Activated CD4-positive, alpha-beta T cell treated with anti-CD3 and anti-CD28 coated beads, Interleukin-2, amount 50 U/mL, for 16 hours (primary cell): Measurements from ENCODE around the gene UGT1A6.
"Not testable (repeated sequence)": the region's sequence is repeated elsewhere in the genome, so short reads cannot be mapped to it uniquely, and the experiment has no call there.

Source experiments
- DNase-seq: peaks from one replicate; pipeline ENCODE4 v3.0.0-alpha.2; 2020

Gene UGT1A6

DNA sequence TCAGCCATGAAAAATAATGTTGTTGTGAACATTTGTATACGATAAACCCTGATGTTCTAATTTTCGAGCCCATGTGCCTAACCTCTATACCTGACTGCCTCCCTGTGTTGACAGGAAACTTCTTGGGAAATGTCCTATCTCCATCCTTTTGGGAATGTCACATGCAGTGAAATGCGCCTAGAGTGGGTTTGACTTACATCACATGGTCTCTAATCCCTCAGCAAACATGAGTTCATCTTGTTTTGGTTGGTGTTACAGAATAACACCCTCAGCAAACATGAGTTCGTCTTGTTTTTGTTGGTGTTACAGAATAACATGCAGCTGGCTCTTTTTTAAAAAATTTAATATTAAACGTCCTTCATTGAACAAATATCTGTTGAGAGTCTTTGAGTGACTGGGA is 4.3 kb upstream of the UGT1A6 start:
- no peak for DNase-seq

- no peak for DNase-seq
Measured at GRCh38 chr2:233689031-233689430, 3.7 kb upstream of the UGT1A6 start.

- no peak for DNase-seq
Measured at GRCh38 chr2:233689501-233689900, 3.2 kb upstream of the UGT1A6 start.

DNA sequence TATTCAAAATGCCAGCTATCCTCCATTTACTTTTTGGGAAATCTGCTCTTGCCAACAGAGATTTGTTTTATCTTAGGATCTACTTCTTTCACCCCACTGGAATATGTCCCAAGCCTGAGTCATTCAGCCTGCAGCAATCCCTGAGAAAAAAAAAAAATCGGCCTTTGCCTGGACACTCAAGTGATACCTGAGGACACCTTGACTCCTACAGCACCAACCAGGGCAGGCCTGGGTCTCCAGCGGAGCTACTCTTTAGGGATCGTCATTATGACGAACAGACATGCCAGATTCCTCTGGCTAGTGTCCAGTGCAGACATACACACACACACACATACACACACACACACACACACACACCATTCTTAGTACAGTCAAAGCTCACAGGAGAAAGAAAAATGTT is 2.2 kb upstream of the UGT1A6 start:
- DNase-seq, result no peak

DNA sequence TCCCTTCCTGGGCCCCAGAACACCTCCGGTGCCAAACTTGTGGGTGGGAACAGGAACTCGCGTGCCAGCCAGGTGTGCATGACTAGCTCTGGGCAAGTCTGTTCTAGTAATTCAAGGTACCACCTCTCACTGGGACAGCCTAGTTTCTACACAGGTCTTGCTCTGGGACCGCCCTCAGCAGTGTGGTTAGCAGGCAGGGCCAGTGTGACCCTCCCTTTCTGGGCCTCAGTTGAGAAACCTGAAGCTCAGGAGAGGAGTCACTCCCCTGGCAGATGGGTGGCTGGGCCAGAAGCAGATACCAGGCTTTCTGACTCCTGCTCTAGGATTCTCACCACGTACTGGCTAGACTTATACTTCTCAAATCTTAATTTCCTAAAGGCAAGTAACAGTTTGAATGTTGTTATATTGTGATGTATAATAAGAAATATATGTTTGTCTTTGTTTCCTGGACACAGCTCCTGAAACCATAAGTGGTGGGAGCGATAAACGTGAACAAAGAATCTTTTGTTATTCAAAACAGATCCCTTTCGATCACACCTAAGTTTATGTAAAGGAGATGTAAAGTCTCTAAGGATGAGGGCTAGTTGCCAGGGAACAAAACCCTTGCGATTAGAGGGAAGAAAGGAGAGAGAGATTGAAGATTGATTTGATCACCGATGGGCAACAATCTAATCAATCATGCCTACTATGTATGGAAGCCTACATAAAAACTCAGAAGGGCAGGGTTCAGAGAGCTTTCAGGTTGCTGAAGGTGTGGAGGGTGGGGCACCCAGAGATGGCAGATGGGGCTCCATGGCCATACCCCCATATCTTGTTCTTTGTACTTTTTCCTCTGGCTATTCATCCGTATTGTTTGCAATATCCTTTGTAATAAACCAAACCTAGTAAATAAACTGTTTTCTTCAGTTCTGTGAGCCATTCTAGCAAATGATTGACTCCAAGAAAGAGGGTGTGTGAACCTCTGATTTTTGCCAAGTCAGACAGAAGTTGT is 952 bp upstream of the UGT1A6 start:
- DNase-seq, result no peak

DNA sequence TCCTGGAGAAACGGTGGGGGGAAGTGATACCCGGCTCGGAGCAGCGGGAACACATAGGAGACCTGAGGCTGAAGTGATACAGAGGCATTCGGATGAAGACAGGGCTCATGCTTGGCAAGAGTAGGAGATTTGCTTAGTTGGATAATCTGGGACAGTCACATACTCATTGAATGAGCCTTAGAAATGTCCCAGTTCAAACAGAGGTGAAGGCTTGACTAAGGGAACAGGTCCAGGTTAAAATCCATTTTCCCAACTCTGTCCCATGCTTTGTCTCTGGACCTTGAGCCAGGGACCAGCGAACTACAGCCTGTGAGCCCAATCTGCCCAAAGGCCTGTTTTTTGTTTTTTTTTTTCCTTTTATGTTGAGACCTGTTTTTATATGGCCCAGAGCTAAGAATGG is 1.3 kb downstream of the UGT1A6 start:
- DNase-seq, result no peak

GRCh38 chr2:233698740-233699139 is 6.0 kb downstream of the UGT1A6 start:
- no peak for DNase-seq

DNA sequence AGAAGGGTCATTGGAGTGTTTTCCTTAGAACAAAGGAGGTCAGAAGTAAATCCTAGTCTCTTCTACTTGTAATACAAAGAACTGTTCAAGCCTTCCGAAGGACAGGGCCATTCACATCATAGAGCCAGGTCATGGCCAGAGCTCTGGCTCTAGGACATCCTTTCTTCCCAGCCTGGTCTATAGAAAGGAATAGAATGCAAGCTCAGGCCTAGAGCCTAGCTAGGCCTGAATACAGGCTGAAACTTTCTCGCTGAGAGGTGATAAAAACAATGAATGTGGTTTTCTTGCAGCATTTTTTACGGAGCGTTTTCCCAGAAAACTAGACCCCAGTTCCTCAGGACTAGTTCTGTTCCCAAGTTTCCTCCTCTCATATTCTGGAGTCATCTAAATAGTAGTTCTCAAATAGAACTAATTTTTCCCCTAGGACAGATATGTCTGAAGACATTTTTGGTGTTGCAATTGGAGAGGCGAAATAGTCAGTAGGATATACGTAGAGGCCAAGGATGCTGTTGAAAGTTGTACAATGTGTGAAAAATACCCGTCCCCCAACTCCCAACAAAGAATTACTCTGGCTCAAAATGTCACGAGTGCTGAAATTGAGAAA is 6.8 kb downstream of the UGT1A6 start:
- no peak for DNase-seq

DNA sequence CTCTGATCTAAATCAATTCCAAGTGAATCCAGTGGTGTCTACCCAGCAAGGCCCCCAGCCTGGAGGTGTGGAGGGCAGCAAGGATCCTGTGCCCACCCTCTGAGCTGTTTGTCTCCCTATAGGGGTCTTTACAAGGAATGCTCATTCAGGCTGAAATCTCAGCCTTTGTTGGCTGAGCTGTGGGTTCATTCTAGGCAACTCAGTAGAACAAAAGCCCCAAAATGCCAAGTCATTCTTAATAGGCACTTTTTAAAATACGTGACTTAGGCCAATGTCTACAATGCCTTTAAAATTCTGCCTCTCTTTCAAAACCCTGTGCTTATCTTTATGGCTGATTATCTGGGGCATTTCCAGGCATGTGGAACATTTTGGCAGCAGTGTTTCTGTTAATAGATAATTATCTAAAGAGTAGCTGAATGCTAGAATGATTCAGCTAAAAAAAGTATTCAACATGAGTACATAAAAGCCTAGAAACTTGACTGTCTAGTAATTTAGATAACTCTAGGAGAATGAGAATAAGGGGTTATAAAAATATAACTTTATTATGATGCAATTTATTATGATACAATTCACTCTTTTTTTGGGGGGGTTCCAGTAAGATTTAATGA is 7.4 kb downstream of the UGT1A6 start:
- no peak for DNase-seq

GRCh38 chr2:233700842-233701241 is 8.2 kb downstream of the UGT1A6 start:
- DNase-seq, result not testable (repeated sequence)

GRCh38 chr2:233702238-233702637 is 9.5 kb downstream of the UGT1A6 start:
- DNase-seq, result no peak

DNA sequence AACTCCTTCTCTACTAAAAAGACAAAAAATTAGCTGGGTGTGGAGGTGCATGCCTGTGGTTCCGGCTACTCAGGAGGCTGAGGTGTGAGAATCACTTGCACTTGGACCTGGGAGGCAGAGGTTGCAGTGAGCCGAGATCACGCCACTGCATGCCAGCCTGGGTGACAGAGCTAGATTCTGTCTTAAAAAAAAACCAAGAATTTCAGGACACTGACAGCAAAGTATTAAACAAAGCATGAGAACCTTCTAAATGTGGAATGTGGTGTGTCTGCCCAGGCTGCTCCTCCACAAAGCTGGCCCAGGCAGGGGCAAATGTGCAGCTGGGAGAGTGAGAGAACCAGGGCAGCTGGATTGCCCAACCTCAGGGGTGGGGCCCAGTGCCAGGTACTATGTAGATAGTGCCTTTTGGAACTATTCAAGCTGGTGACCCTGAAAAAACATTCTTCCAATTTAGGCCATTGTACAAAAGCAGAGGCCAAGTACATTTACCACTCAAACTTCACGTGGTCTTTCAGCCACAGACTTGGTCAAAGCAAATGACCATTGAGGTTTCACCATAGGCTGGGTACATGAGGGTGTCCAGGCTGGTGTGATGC is 13.3 kb downstream of the UGT1A6 start:
- DNase-seq, result no peak

DNA sequence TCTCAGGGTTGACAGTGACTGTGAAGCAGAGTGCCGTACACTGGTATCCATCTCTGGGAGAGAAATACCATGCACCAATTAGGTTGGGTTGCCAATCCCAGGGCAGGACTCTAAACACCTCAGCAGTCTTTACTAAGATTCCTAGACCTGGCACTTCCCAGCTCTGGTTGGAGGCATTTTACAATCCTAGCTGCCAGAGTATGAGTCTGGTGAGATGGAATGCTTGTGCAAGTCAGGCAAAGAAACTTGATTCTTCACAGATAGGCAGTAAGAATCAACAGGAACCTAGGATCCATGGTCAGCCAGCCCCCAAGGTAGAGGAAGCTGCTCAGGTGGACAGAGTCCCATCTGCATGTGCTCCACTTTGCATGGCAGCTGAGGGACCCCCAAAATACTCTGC is 14.0 kb downstream of the UGT1A6 start:
- DNase-seq, result no peak

DNA sequence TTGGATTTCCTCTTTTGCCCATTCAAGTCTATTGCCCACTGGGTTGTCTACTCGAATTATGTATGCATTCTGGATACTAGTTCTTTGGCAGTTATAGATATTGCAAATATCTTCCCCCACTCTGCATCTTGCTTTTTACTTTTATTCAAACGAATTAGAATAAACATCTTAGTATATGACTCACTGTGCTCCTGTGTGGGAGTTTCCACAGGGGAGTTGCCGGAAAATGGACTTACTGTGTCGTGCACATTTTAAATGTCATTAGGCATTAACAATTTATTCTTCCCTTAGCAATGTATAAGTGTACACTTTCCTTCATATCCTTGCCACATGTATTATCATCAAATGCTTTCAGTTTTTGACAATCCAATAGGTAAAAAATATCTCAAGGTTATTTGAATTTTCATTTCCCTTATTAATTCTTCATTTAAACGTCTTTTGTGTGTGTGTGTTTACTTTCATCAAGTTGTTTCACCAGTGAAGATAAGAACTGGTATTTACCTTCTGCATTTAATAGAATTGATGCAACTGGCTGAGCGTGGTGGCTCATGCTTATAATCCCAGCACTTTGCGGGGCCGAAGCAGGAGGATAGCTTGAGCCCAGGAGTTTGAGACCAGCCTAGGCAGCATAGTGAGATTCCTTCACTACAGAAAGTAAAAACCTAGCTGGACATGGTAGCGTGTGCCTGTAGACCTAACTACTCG is 15.4 kb downstream of the UGT1A6 start:
- no peak for DNase-seq

GRCh38 chr2:233708942-233709341 is 16.3 kb downstream of the UGT1A6 start:
- no peak for DNase-seq

DNA sequence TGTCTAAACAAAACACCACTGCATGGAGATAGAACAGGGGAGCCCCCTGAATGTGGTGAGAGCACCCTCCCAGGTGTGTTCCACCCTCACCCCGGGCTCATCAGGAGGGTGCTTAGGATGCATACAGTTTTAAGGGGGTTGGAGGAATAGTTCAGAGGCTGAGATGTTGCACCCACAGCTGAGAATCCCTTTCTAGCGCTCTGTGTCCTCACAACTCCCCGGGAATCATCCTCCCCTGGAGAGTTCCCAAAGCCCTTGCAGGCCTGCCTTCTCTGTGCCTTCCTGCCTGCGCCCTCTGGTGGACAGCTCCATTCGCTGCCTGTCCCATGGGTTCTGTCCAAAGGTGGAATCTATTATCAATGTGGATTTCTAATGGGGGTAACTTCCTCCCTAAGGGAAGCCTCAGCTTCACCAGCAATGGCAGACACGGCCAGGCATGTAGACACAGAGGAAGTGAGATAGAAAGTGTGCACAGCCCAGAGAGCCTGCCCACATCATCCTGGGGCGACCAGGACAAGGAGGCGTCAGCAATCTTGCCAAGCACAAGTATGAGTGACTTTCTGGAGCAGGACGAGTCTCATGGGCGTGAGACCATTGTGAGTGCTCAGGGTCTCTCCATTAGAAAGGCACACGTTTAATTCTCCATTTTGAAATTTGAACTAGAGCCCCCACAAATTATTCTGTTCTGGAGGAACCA is 18.8 kb downstream of the UGT1A6 start:
- peak; percentile 61 for DNase-seq

DNA sequence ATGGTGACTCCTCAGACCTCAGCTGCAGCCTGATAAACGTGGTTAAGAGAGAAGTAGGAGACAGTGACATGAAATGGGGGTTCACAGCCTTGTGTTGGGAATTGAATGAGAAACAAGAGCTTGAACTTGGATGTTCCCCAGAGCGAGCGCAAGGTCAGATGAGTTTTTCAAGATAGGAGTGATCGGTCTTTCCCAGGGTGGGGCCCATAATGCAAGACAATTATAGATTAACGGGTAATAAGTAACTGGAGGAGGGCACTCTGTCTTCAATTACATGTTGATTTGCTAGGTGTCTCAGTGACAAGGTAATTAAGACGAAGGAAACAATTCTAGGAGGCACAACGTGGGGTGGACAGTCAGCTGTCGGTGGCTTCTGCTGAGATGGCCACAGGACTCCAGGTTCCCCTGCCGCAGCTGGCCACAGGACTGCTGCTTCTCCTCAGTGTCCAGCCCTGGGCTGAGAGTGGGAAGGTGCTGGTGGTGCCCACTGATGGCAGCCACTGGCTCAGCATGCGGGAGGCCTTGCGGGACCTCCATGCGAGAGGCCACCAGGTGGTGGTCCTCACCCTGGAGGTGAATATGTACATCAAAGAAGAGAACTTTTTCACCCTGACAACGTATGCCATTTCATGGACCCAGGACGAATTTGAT is 20.0 kb downstream of the UGT1A6 start, which contains the start of gene UGT1A5:
UGT1A5 (plus strand) TSS at position 297 of the 651 bp plus-strand sequence; CDS start at position 382, 85 bp downstream.
- no peak for DNase-seq

DNA sequence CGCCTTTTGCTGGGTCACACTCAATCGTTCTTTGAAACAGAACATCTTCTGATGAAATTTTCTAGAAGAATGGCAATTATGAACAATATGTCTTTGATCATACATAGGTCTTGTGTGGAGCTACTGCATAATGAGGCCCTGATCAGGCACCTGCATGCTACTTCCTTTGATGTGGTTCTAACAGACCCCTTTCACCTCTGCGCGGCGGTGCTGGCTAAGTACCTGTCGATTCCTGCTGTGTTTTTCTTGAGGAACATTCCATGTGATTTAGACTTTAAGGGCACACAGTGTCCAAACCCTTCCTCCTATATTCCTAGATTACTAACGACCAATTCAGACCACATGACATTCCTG is 20.5 kb downstream of the UGT1A6 start:
- no peak for DNase-seq

DNA sequence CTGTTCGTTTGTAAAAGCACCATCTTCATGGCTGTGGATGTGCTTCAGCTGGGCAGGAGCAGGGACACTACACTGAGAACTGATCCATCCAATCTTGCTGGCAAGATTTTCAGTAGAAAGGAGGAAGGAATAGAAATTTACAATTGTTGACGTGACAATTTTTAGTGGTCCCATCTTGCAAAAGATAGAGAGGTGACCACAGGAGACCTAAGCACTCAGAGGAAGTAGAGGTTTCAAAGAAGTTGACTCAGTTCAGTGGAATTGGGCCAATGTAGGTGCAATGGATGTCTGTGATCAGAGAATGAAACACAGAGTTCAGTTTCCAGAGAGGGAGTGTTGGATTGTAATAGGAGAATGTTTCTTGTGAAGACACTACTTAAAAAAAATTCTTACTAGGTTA is 21.4 kb downstream of the UGT1A6 start:
- DNase-seq, result no peak

- no peak for DNase-seq
Measured at GRCh38 chr2:233718552-233718951, 25.9 kb downstream of the UGT1A6 start, which contains the start of gene UGT1A4. Gene UGT1A4, plus strand, starts transcription at chr2:233718736. Its CDS starts 85 bp downstream, at chr2:233718821.

DNA sequence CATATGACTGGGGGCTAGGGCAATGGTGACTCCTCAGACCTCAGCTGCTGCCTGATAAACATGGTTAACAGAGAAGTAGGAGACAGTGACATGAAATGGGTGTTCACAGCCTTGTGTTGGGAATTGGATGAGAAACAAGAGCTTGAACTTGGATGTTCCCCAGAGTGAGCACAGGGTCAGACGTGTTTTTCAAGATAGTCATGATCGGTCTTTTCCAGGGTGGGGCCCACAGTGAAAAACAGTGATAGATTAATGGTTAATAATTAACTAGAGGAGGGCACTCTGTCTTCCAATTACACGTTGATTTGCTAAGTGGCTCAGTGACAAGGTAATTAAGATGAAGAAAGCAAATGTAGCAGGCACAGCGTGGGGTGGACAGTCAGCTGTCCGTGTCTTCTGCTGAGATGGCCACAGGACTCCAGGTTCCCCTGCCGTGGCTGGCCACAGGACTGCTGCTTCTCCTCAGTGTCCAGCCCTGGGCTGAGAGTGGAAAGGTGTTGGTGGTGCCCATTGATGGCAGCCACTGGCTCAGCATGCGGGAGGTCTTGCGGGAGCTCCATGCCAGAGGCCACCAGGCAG is 36.1 kb downstream of the UGT1A6 start, which contains the start of gene UGT1A3:
UGT1A3 (plus strand) TSS at position 320 of the 579 bp plus-strand sequence; CDS start at position 405, 85 bp downstream.
- DNase-seq, result no peak
